ENCODE results near the gene ARMC2. TPM values are rescaled to one million over a fixed set of nuclear protein-coding genes. Genes with fewer than 3 reads are reported as not detected.
"Not testable (repeated sequence)": the region's sequence is repeated elsewhere in the genome, so short reads cannot be mapped to it uniquely, and the experiment has no call there.

Gene ARMC2
- total RNA-seq, 1 donor from 2014 or later = 14.0 TPM

GRCh38 chr6:108927927-108928326 is 79.7 kb downstream of the ARMC2 start:
- H3K9me3 ChIP-seq (replicated peaks) = no peaks in the 10 kb centered on the region
- no peak for DNase-seq
- no peak overlapping the region for H3K27ac ChIP-seq (replicated peaks)
- H3K27me3 ChIP-seq (ENCODE audit: low read depth) = no peaks in the 10 kb centered on the region
- H3K4me1 ChIP-seq = no peaks in the 10 kb centered on the region
- no peaks in the 10 kb centered on the region for H3K36me3 ChIP-seq
- intact Hi-C loops (cut with micrococcal nuclease) = no loop called here
- no peak overlapping the region for H3K4me3 ChIP-seq
- no peak for TF ChIP-seq CTCF (IDR thresholded peaks at IDR 0.05; ENCODE audit: borderline replicate concordance)

GRCh38 chr6:108928650-108929049 is 80.4 kb downstream of the ARMC2 start:
- Histone ChIP-seq H3K4me1 (no peaks in the 10 kb centered on the region), H3K9me3 (replicated peaks) (no peaks in the 10 kb centered on the region), H3K36me3 (no peaks in the 10 kb centered on the region), H3K27ac (replicated peaks) (no peak overlapping the region), H3K4me3 (no peak overlapping the region), H3K27me3 (ENCODE audit: low read depth) (no peaks in the 10 kb centered on the region)
- intact Hi-C loops (cut with micrococcal nuclease) = no loop called here
- no peak for DNase-seq
- TF ChIP-seq CTCF (IDR thresholded peaks at IDR 0.05; ENCODE audit: borderline replicate concordance) = no peak

GRCh38 chr6:108931090-108931489 is 82.9 kb downstream of the ARMC2 start:
- H3K4me3 ChIP-seq; H3K27me3 ChIP-seq (ENCODE audit: low read depth); H3K9me3 ChIP-seq (replicated peaks); H3K27ac ChIP-seq (replicated peaks); DNase-seq; intact Hi-C loops (cut with micrococcal nuclease); H3K36me3 ChIP-seq; H3K4me1 ChIP-seq: not testable (repeated sequence)

- no peak overlapping the region for H3K27ac ChIP-seq (replicated peaks)
- H3K4me3 ChIP-seq = no peak overlapping the region
- H3K9me3 ChIP-seq (replicated peaks) = no peaks in the 10 kb centered on the region
- no peaks in the 10 kb centered on the region for H3K27me3 ChIP-seq (ENCODE audit: low read depth)
- no peak for DNase-seq
- no peaks in the 10 kb centered on the region for H3K36me3 ChIP-seq
- H3K4me1 ChIP-seq = peaks cover 18% of the 10 kb centered on the region
- no peak for TF ChIP-seq CTCF (IDR thresholded peaks at IDR 0.05; ENCODE audit: borderline replicate concordance)
- intact Hi-C loops (cut with micrococcal nuclease) = no loop called here
These were observed 88.9 kb downstream of the ARMC2 start for GRCh38 chr6:108937170-108937569.

GRCh38 chr6:108940741-108941140 is 92.5 kb downstream of the ARMC2 start:
- H3K27me3 ChIP-seq (ENCODE audit: low read depth) = no peaks in the 10 kb centered on the region
- peaks cover 53% of the 10 kb centered on the region for H3K4me1 ChIP-seq
- H3K27ac ChIP-seq (replicated peaks) = no peak overlapping the region
- DNase-seq = no peak
- no peaks in the 10 kb centered on the region for H3K9me3 ChIP-seq (replicated peaks)
- H3K36me3 ChIP-seq = no peaks in the 10 kb centered on the region
- no peak for TF ChIP-seq CTCF (IDR thresholded peaks at IDR 0.05; ENCODE audit: borderline replicate concordance)
- no peak overlapping the region for H3K4me3 ChIP-seq
- intact Hi-C loops (cut with micrococcal nuclease) = loop anchor here (10.0 kb wide), 1 partner anchor 64 kb away; no protein-coding TSS in a partner anchor

GRCh38 chr6:108941281-108941680 is 93.1 kb downstream of the ARMC2 start:
- Histone ChIP-seq H3K4me1 (peaks cover 59% of the 10 kb centered on the region), H3K4me3 (no peak overlapping the region), H3K36me3 (no peaks in the 10 kb centered on the region), H3K27me3 (ENCODE audit: low read depth) (no peaks in the 10 kb centered on the region), H3K9me3 (replicated peaks) (no peaks in the 10 kb centered on the region), H3K27ac (replicated peaks) (no peak overlapping the region)
- intact Hi-C loops (cut with micrococcal nuclease) = loop anchor here (10.0 kb wide), 1 partner anchor 64 kb away; no protein-coding TSS in a partner anchor
- no peak for DNase-seq
- TF ChIP-seq CTCF (IDR thresholded peaks at IDR 0.05; ENCODE audit: borderline replicate concordance) = no peak

Data from left ventricle myocardium inferior (tissue), 1 donor.